Mesothelial cell of epicardium (in vitro differentiated cells): Measurements from ENCODE around the gene CACUL1. TPM values are rescaled to one million over a fixed set of nuclear protein-coding genes. Genes with fewer than 3 reads are reported as not detected.
A peak's percentile ranks its signal among the peaks of the same experiment; 100 is the strongest.

Source experiments
- DNase-seq, 2 experiments: peaks; one replicate each; pipeline ENCODE4 v3.0.0; 2021; ENCODE audit warnings: low spot score in 2 of 2; ENCODE audit not compliant: unreplicated experiment in 2 of 2
- H3K27ac Mint-ChIP-seq: 2 replicates; pipeline ENCODE4 v1.8.0; 2021; ENCODE audit warnings: mixed read lengths
- H3K27me3 Mint-ChIP-seq: 2 replicates; pipeline ENCODE4 v1.8.0; 2021; ENCODE audit warnings: low read depth, mixed read lengths
- H3K36me3 Mint-ChIP-seq: 2 replicates; pipeline ENCODE4 v1.8.0; 2021; ENCODE audit warnings: mixed read lengths
- H3K4me1 Mint-ChIP-seq: 2 replicates; pipeline ENCODE4 v1.8.0; 2021; ENCODE audit warnings: mixed read lengths
- H3K4me3 Mint-ChIP-seq: 2 replicates; pipeline ENCODE4 v1.8.0; 2021; ENCODE audit warnings: mild to moderate bottlenecking, moderate library complexity, mixed read lengths
- H3K9me3 Mint-ChIP-seq: 2 replicates; pipeline ENCODE4 v1.8.0; 2021; ENCODE audit warnings: mixed read lengths
- total RNA-seq: library from RNA; stranded (reverse); gene quantifications from 3 replicates; pipeline ENCODE4 v1.2.1, GENCODE V29; 2021
- TF ChIP-seq, protein P1 (sequence below): fragments of 200-600 bp; sonication (generic); IDR thresholded peaks from one replicate; pipeline ENCODE4 v1.5.0; 2021; ENCODE audit warnings: antibody characterized with exemption; ENCODE audit not compliant: unreplicated experiment

CACUL1 gene
- total RNA-seq, 1 donor from 2014 or later = 63.9 TPM

- Mint-ChIP-seq H3K36me3 (peaks cover 10% of the 10 kb centered on the region), H3K4me1 (no peaks in the 10 kb centered on the region), H3K27ac (no peak overlapping the region), H3K27me3 (no peaks in the 10 kb centered on the region), H3K4me3 (no peak overlapping the region), H3K9me3 (no peaks in the 10 kb centered on the region)
- DNase-seq = no peak
- TF ChIP-seq, protein P1, sequence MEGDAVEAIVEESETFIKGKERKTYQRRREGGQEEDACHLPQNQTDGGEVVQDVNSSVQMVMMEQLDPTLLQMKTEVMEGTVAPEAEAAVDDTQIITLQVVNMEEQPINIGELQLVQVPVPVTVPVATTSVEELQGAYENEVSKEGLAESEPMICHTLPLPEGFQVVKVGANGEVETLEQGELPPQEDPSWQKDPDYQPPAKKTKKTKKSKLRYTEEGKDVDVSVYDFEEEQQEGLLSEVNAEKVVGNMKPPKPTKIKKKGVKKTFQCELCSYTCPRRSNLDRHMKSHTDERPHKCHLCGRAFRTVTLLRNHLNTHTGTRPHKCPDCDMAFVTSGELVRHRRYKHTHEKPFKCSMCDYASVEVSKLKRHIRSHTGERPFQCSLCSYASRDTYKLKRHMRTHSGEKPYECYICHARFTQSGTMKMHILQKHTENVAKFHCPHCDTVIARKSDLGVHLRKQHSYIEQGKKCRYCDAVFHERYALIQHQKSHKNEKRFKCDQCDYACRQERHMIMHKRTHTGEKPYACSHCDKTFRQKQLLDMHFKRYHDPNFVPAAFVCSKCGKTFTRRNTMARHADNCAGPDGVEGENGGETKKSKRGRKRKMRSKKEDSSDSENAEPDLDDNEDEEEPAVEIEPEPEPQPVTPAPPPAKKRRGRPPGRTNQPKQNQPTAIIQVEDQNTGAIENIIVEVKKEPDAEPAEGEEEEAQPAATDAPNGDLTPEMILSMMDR = no peak
Measured at GRCh38 chr10:118708571-118708970, 46.2 kb downstream of the CACUL1 start.

DNA sequence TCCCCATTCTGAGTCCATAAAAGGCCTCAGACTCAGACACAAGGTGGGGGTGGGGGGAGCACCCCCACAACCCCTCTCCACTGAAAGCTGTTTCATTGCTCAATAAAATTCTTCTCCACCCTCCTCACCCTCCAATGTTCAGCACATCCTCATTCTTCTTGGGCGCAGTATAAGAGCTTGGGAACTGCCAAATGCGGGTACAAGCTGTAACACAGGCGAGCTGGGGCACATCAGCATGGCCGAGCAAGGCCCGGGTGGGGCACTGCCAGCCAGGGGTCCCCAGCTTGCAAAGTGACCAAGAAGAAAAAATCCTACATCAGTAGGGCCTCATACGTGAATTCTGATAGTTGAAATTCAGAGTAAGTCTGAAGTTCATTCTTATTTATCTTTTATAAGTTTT, 50.1 kb downstream of the CACUL1 start:
- H3K4me3 Mint-ChIP-seq = no peak overlapping the region
- no peak for DNase-seq
- TF ChIP-seq, protein P1 = no peak
- no peaks in the 10 kb centered on the region for H3K27me3 Mint-ChIP-seq
- no peaks in the 10 kb centered on the region for H3K9me3 Mint-ChIP-seq
- no peak overlapping the region for H3K27ac Mint-ChIP-seq
- H3K36me3 Mint-ChIP-seq = peaks cover 28% of the 10 kb centered on the region
- H3K4me1 Mint-ChIP-seq = no peaks in the 10 kb centered on the region

GRCh38 chr10:118701529-118702323, 53.0 kb downstream of the CACUL1 start:
- H3K4me1 Mint-ChIP-seq = peaks cover 6% of the 10 kb centered on the region
- no peaks in the 10 kb centered on the region for H3K9me3 Mint-ChIP-seq
- H3K27me3 Mint-ChIP-seq = no peaks in the 10 kb centered on the region
- TF ChIP-seq, protein P1 = no peak
- H3K27ac Mint-ChIP-seq = no peak overlapping the region
- peaks cover 33% of the 10 kb centered on the region for H3K36me3 Mint-ChIP-seq
- DNase-seq = no peak
- H3K4me3 Mint-ChIP-seq = no peak overlapping the region

GRCh38 chr10:118698421-118698820, 56.3 kb downstream of the CACUL1 start:
- H3K27ac Mint-ChIP-seq = peak overlapping the region; percentile 13
- TF ChIP-seq, protein P1 = no peak
- no peaks in the 10 kb centered on the region for H3K27me3 Mint-ChIP-seq
- no peak for DNase-seq
- no peaks in the 10 kb centered on the region for H3K9me3 Mint-ChIP-seq
- H3K36me3 Mint-ChIP-seq = peaks cover 38% of the 10 kb centered on the region
- H3K4me1 Mint-ChIP-seq = peaks cover 6% of the 10 kb centered on the region
- H3K4me3 Mint-ChIP-seq = no peak overlapping the region

DNA sequence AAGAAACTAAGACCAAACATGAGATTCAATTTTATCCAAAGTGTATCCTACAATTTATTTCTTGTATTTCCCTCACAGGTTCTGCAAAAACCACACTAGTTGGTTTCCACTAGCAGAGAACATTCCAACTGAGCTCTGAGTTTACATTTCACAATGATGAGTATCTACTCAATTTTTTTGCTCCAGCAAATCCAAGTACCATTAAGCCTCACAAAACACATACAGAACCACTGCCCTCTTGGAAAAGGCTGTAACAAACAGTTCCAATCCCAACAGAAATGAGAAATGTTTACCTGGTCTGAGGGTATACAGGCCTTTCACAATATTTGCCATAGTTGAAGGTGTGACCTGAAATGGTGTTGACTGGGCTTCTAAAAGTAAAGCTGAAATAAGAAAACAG, 59.9 kb downstream of the CACUL1 start:
- Mint-ChIP-seq H3K27me3 (no peaks in the 10 kb centered on the region), H3K4me3 (no peak overlapping the region), H3K36me3 (peaks cover 29% of the 10 kb centered on the region), H3K4me1 (peaks cover 6% of the 10 kb centered on the region), H3K9me3 (no peaks in the 10 kb centered on the region), H3K27ac (no peak overlapping the region)
- no peak for DNase-seq
- TF ChIP-seq, protein P1 = no peak

- no peaks in the 10 kb centered on the region for H3K4me1 Mint-ChIP-seq
- H3K27ac Mint-ChIP-seq = no peak overlapping the region
- no peaks in the 10 kb centered on the region for H3K9me3 Mint-ChIP-seq
- TF ChIP-seq, protein P1 = no peak
- H3K36me3 Mint-ChIP-seq = peaks cover 27% of the 10 kb centered on the region
- H3K27me3 Mint-ChIP-seq = no peaks in the 10 kb centered on the region
- H3K4me3 Mint-ChIP-seq = no peak overlapping the region
- DNase-seq = no peak
Measured at GRCh38 chr10:118692872-118693271, 61.9 kb downstream of the CACUL1 start.
